ENCODE data around the gene KLHL25.
A peak's percentile ranks its signal among the peaks of the same experiment; 100 is the strongest.
"Not testable (repeated sequence)": the region's sequence is repeated elsewhere in the genome, so short reads cannot be mapped to it uniquely, and the experiment has no call there.

KLHL25 gene

DNA sequence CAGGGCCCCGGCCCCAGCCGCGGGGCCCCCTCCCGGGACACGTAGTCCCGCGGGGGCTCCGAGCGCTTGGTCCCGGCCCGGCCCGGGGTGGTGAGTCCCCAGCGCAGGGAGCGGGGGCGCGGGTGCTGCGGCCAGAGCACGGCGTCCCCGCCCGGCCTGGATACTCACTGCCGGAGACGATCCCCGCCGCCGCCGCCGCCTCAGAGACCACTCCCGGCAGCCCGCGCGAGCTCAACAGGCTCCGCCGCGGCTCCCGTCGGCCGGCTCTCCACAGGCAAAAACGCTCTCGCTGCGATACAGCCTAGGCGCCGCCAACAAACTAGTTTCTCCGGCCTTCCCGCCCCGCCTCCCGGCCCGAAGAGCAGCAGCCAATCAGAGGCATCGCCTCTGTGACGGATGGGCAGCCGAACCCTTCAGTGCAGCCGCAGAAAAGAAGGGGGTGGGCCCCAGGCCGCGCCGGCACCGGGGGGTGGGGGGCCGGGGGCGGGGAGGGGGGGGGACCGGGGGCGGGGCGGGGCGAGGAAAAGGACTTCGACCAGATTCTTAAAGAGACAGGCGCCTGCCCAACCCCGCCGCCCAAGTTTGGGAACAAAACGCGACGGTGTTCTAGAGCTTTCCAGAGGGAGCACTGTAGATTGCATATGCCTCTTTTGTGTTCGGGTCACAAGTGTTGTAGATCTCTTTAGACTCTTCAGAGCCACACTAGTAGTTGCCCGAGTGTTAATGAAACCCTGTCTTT lies at the start of gene KLHL25:
TSS of gene KLHL25 (minus strand) at position 328 of the 739 bp plus-strand sequence. CDS start 25,115 bp downstream, outside the sequence.
- no peak for FAIRE-seq

DNA sequence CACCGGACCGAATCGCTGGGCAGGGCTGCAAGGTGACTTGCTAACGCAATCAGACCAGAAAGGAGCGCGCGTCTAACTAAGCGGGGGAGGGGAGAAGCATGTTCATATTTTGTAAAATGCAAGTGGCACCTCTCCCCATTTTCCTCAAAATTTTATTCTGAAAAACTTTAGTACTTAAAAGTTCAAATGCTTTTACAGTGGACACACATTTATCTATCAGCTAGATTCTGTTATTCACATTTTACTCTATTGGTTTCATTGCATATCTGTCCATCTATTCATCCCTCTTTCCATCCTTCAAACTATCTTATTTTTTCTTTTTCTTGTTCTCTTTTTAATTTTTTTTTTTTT lies 46.1 kb upstream of the KLHL25 start:
- FAIRE-seq, result no peak

DNA sequence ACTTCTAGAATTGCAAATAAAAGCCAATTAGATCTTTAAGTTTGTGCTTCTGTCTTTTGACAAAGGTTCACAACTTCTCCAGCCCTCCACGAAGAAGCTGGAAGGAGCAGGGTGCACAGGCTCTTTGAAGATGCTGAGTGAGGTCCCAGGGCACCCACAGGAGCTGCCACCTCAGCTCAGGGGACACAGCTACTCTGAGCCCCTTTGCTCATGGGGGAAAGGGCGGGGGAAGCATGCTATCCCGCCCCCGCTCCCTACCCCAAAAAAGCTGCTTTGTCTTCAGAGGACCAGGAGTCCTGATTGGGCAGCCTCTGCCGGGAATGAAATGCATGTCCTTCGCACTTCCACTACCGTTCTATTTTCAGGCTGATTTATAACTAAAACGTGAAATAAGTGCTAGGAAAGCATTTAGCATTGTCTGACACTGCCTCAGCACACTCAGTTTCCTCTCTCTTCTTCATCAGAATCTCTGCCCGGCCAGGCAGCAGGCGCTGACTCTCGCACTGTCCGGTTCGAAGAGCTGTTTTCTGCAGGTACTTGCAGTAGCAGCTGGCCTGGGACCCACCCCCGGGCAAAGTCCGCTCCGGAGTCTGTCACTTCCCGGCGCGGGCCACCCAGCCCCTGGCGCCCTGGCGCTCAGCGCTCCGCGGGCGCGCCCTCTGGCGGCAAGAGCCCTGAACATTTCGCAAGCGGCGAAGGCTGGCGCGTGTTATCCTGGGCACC lies 45.5 kb upstream of the KLHL25 start:
- no peak for FAIRE-seq

GRCh38 chr15:85839643-85840042 lies 44.9 kb upstream of the KLHL25 start:
- FAIRE-seq, result no peak

DNA sequence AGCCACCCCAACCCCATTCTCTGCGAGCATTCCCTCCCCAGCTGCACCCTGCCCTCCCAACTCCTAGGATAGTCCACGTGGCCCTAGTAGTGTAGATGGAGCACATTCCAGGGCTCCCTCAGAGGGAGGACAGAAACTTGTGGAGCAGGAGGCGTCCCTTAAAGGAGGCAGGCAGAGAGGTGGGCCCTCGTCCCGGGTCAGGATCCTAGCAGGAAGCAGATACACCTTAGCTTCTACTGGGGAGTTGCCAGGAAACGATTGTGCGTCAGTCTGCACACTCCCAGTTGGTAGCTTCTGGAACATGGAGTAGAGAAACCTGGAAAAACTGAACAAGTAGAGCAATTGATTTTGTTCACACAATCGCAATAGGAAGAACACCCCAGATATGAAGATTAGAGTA lies 43.9 kb upstream of the KLHL25 start:
- no peak for FAIRE-seq

DNA sequence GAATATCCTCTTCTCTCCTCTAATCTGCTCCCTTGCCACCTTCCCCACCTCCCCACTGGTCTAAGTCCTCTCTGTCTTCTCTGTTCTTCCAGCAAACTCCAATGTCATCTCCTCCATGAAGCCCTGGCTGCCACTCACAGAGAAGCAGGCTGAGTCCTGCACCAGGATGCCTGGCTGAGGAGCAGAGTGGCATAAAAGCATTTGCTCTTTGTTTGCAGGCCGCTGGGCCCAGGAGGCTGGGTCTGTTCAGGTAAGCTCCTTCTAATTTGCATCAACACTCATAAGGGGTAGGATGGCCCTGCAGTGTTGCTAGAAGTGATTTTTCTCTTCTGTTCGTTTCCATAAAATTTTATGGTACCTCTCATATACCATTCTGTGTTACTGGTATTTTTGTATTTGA lies 43.2 kb upstream of the KLHL25 start:
- FAIRE-seq, result no peak

GRCh38 chr15:85837011-85837433 lies 42.3 kb upstream of the KLHL25 start:
- no peak for FAIRE-seq

GRCh38 chr15:85834651-85835050 lies 39.9 kb upstream of the KLHL25 start:
- FAIRE-seq, result no peak

- no peak for FAIRE-seq
Measured at GRCh38 chr15:85832394-85832793, 37.7 kb upstream of the KLHL25 start.

GRCh38 chr15:85831415-85832113 lies 36.8 kb upstream of the KLHL25 start:
- FAIRE-seq, result peak; percentile 21

- not testable (repeated sequence) for FAIRE-seq
Measured at GRCh38 chr15:85829754-85830153, 35.0 kb upstream of the KLHL25 start.

- FAIRE-seq, result no peak
Measured at GRCh38 chr15:85828874-85829273, 34.1 kb upstream of the KLHL25 start.

DNA sequence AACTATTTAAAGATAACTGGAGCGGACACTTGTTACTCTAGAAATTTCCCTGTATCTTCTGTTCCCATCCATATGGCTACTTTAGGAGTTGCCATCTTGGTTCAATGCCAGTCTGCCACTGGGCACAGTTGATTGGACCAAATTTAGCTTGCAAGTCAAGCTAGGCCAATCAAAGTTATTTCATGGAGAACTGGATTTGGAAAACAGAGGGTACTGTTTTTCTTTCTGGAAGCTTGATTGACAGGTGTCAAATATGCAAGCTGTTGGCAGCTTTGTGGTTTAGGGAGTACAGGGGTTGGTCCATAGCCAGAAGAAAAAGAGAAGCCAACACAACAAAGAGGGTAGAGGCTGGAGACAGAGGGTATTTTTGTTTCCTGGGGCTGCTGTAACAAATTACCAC lies 33.4 kb upstream of the KLHL25 start:
- no peak for FAIRE-seq

- no peak for FAIRE-seq
Measured at GRCh38 chr15:85826756-85827515, 32.2 kb upstream of the KLHL25 start.

- no peak for FAIRE-seq
Measured at GRCh38 chr15:85825719-85826118, 31.0 kb upstream of the KLHL25 start.

DNA sequence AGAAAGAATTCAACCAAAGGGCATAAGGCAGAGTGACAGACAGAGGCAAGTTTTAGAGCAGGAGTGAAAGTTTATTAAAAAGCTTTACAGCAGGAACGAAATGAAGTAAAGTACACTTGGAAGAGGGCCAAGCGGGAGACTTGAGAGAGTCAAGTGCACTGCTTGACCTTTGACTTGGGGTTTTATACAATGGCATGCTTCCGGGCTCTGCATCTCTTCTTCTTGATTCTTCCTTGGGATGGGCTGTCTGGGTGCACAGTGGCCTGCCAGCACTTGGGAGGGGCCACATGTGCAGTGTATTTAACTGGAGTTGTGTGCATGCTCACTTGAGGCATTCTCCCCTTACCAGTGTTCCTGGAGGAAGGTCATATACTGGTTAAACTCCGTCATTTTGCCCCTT lies 30.4 kb upstream of the KLHL25 start:
- FAIRE-seq, result no peak

- no peak for FAIRE-seq
Measured at GRCh38 chr15:85821545-85821944, 26.8 kb upstream of the KLHL25 start.

GRCh38 chr15:85819938-85820337 lies 25.2 kb upstream of the KLHL25 start:
- FAIRE-seq, result no peak

GRCh38 chr15:85813234-85813633 lies 18.5 kb upstream of the KLHL25 start:
- no peak for FAIRE-seq

DNA sequence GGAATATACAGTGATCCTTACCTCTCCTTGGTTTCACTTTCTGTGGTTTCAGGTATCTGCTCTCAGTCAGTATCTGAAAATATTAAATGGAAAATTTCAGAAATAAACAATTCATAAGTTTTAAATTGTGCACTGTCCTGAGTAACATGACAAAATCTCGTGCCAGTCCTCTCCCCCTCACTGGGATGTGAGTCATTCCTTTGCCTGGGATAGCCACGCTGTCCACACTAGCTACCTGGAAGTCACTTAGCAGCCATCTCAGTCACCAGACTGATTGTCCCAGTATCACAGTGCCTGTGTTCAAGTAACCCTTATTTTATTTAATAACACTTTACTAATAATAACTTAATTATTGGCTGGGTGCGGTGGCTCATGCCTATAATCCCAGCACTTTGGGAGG lies 15.3 kb upstream of the KLHL25 start:
- no peak for FAIRE-seq

DNA sequence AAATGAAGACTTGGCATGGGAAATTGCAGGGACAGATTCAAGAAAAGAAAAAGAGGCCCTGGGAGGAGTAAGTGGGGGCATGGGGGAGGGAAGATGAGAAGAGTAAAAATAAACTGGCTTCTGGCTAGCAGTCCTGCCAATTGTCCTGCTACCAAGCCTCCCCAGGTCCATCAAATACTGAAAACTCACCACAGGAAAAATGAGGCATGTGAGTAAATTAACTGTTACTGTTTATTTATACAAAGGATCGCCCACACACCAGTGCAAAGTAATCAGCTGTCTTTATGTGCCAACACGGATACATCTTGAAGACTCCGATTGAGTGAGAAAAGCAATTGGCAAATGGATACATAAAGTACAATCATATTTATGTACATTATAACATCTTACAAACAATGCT lies 10.7 kb upstream of the KLHL25 start:
- FAIRE-seq, result no peak

- FAIRE-seq, result no peak
Measured at GRCh38 chr15:85804481-85805170, 9.9 kb upstream of the KLHL25 start.
